T-helper 9 cell (primary cell): ENCODE results near the gene NEU2.

ENCODE experiments used
- DNase-seq: peaks from one replicate; pipeline ENCODE4 v3.0.0-alpha.2; 2020
- total RNA-seq, 2 donors: gene quantifications; one replicate each; lab custom pipeline; 2026; lab: John Stamatoyannopoulos, UW

The NEU2 gene
- total RNA-seq = 0 reads per million in 2 donors

DNA sequence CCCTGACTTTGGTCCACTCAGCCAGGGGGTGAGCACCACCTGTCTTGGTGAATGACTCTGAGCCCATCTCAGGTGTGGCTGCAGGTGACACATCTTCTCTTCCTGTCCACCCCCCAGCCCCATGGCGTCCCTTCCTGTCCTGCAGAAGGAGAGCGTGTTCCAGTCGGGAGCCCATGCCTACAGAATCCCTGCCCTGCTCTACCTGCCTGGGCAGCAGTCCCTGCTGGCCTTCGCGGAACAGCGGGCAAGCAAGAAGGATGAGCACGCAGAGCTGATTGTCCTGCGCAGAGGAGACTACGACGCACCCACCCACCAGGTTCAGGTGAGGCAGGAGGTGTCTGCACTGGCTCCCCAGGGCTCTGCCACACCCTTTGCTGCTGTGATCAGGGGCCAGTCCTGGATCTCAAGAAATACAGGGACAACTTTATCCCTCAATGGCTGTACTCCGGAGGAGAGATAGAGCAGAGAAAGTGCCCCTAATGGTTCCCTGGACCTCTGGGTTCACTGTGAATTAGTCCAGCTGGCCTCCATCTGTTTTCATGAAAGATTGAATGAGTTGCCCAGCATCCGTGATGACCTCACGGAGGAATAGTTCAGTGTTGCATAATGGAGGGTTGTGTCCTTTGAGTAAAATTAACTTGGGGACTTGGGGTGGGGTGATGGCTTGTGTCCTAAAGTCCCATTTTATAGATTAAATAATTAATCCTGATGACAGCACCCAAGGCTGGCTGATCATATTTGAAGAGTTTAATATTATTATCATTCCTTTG is at the start of gene NEU2:
TSS of gene NEU2 (plus strand) at position 122 of the 770 bp plus-strand sequence. CDS start at position 122, 0 bp downstream.
- no peak for DNase-seq

DNA sequence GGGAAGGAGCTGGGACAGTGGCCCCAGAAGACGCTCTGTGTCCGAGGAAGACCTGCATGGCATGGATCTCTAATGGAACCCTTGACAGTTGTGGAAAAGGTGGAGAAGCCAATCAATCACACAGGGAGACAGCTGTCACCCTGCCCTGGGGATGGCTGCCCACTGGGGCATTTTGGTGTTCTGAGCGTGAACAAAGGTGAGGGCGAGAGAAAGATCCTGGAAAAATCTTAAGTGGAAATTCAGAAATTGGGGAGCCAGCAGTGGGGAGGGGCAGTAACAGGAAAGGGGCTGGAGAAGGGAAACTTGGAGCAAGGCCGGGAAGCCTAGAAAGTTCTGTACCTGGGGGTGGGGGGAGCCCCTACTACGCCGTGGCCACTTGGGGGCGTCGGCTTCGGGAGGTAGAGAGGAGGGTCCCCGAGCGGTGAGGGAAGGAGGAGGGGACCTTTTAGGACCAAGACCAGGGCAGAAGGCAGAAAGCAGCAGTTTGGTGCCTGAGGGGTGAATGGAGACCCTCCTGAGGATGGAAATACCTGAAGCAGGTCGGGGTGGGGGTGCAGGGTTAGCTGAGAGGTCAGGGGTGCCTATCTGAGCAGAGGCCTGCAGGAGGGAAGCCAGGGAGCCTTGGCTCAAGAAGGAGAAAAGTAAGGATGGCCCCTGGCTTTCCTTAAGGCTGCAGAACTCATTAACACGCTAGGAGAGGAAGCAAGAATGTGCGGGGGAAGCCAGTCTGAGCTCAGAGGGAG is 49.4 kb upstream of the NEU2 start:
- DNase-seq = no peak

DNA sequence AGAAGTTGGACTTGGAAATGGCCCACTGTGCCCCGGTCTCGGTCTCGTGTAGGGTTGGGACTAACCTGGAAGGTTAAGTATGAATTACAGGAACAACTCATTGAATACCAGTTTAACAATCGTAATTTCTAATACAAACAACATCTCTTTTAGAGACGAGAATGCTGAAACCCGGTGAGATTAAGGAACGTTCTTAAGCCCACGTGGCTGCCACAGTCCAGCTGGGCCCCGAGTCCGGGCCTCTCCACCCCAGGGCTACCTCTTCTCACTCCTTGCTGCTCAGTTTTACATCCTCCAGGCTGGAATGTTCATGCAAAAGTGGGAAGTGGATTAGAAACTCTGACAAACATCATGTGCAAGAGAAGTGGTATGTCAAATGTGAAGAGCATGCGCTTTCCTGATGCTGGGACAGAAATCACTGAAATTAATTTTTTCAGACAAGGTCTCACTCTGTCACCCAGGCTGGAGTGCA is 48.8 kb upstream of the NEU2 start:
- no peak for DNase-seq

DNA sequence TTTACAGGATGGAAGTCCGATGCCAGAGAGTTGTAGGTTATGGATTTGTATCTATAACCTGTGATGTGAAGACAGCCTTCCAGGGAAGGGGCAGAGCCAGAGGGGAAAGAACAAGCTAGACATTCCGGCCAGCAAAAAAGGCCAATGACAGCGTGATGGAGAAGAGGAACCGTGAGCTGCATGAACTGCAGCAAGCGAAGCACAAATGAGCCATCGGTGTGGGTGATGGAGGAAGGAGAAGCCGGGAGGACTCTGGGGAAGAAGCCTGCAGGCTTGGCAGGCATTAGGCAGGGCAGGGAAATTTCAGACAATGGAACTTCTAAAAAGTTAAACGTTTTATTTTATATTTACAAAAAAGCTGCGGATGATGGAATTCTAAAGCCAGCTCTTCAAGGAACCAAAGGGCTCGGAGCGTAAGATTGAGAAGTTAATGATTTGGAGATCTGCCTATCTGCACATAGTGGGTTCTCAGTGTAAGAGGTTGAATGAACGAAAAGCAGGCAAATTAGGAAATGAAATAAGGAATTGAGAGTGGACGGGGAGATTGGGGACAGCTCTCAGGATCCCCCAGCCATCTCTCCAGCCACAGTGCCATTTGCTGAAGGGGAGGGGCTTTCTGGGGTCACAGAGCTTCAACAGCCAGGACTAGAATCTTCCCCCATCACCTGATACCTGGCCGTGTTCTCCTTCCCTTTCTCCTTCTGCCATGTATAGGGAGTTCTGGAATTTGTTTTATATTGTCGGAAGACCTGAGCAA is 47.8 kb upstream of the NEU2 start:
- no peak for DNase-seq

DNA sequence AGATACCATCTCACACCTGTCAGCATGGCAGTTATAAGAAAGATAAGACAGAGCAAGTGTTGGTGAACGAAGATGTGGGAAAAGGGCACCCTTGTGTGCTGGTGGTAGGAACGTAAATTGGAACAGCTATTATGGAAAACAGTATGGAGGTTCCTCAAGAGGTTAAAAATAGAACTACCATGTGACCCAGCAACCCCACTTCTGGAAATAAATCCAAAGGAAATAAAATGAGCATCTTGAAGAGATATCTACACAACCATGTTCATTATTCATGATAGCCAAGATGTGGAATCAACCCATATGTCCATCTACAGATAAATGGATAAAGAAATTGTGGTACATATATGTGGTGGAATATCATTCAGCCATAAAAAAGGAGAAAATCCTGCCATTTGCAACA is 46.3 kb upstream of the NEU2 start:
- DNase-seq = no peak

DNA sequence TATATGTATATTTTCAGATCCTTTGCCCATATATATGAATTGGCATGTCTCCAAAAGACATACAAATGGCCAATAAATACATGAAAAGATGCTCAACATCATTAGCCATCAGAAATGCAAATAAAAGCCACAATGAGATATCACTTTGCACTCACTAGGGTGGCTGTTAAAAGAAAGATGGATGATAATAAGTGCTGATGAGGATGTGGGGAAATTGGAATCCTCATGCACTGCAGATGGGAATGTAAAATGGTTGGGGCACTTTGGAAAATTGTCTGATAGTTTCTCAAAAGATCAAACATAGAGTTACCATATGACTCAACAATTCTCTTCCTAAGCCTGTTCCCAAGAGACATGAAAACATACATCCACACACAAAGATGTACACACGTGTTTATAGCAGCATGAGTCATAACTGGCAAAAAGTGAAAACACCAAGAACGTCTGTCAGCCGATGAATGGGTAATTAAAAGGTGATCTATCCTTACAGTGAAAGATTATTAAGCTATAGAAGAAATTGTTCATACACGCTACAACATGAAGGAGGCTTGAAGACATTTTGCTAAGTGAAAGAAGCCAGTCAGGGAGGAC is 39.1 kb upstream of the NEU2 start:
- no peak for DNase-seq

DNA sequence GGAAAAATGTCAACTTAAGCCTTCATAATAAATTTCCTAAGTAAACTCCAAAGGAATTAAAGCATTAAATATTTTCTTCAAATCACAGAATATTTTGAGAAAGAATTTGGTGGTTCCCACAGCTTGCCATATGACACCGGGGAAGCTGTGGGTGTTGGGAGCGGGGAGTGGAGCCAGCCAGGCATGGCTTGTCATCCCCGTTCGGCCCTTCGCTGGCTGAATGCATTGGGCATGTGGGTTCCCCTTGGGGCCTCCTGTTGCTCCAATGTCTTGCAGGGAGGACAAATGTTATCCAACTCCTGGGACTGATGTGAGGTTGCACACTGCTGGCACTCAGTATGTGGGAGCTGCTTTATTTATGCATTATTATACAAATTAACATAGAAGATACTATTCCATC is 38.0 kb upstream of the NEU2 start:
- no peak for DNase-seq

DNA sequence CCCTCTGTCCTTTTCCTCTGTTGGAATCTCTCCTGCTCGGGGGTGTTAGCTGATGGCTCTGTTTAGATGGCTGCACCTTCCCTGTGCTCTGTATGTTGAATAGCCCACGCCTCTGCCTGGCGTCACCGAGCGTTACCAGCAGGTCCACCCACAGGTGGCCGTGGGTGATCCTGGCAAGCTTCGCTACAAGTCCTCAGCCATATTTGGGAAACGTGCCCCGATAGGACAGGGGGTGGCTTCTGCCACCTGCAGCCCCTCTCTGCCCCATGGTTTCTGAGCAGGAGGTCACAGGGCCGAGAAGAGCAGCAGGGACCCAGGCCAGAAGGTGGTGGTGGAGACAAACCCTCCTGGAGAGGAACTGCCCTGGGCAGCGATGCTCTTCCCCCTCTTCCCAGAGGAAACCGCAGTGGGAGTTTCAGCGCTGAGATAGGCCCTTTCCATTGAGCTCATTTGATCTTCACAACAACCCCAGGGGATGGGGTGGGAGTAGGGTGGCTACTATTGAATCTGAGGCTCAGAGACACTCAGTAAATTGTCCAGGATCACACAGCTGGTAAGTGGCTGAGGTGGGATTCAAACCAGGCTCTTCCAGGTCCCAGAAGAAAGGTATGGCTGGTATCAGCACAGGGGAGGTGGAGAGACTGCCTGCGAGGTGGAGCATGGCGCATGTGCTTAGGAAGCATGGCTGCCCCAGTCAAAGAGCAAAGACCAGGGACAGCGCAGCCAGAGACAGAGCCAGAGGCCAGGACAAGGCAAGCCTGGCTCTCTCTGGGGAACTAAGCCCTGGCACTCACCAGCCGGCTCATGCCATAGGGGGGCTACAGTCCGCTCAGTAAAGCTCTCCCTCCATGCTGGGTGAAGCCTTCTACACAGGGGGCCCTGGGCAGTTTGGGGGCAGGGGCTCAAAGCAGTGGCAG is 34.5 kb upstream of the NEU2 start:
- DNase-seq = no peak

DNA sequence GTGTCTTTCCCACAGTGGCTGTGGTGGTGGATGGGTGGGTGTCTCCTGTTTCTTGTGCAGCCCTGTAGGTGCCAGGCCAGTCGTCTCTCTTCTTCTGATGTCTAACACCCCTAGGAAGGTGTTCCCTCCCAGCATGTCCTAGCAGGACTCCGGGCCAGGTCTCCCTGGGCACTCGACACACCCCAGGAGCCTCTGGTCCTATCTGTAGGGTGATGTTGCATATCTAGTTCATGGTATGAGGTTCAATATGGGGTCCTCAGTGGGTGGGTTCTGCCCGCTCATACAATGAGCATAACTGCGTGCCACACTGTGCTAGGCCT is 33.8 kb upstream of the NEU2 start:
- no peak for DNase-seq

DNA sequence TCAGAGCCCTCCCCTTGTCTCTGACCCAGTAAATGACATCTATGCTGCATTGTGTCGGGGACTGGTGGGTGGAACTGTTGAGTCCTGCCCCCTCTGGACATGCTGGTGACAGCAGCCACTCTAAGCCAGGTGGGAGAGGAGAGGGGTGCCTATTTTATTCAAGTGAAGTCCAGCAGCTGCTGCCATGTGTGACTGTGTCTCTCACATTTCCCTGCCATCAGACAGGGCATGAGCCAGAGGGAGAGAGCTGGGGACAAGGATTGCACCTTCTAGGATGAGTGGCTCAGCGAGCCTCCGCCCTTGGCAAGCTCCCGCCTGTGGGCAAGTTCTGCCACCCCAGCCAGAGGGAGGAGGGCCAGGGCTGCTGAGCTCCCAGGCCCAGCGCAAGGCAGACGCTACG is 33.1 kb upstream of the NEU2 start:
- DNase-seq = no peak

DNA sequence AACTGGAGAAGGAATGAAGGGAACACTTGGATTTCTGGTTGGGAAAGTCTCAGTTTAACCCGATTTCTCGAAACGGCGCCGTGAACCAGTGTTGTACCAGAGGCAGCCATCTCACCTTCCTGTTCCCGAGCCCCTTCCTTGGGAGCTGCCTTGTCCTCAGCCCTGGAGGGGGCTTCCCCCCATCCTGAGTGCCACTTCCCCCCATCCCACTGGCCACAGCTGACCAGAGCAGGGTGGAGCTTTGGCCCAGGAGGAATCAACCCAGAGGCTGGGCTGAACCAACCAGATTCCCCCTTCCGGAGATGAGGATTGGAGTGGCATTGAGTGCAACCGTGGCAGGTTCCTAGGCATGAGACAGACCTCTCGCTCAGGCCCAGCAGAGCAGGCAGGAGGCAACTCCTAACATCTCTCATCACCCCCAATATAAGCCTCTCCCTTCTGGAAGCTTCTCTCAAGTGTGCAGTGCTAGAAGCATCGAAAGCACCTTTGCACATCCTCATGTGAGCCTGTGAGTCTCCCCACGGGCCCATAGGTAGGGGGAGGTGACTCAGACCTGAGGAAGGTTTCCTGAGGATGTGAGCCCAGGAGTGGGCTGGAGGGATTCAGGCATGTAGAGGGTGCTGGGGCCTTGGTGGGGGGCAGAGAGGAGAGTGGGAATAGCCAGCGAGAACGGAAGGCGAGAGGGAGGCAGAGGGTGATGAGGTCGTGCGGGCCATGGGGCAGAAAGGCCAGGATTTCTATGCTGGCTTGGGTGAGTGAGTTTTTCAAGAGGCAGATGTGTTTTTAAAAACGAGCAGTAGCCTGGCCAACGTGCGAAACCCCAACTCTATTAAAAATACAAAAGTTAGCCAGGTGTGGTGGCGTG is 31.4 kb upstream of the NEU2 start:
- no peak for DNase-seq

DNA sequence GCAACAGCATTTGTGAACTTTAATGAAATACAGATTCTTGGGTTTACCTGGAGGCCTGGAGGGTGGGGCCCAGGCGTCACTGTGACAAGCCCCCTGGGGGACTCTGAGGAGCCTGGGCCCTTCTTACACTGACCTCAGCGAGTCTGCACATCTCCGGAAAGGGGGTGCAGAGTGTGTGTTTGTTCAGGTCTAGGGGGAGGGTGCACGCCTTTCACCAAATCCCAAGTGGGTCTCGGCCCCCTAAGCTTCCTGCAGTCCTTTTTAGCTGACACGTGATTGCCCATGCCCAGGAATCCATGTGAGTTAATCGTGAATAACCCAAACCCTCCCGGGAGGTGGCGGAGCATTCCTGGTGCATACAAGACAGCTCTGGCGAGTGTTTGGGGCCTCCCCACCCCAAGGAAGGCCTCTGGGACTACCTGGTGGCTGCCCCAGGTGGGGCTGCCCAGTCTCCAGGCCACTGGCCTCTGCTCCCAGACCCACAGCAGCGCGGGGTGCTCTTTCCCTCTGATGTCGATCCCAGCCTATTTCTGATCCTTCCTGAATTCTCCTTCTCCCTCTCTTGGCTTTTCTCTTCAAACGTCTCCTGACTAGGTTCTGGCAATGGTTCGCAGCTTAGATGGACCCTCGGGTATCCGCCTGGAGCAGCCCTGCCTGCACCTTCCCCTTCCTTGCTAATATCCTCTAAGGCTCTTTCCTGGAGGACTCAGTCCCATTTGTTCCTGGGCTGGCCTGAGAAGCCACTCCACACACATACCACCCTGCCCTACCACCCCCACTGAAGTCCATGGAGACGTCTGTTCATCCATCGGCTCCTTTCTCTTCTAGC is 29.4 kb upstream of the NEU2 start:
- no peak for DNase-seq

DNA sequence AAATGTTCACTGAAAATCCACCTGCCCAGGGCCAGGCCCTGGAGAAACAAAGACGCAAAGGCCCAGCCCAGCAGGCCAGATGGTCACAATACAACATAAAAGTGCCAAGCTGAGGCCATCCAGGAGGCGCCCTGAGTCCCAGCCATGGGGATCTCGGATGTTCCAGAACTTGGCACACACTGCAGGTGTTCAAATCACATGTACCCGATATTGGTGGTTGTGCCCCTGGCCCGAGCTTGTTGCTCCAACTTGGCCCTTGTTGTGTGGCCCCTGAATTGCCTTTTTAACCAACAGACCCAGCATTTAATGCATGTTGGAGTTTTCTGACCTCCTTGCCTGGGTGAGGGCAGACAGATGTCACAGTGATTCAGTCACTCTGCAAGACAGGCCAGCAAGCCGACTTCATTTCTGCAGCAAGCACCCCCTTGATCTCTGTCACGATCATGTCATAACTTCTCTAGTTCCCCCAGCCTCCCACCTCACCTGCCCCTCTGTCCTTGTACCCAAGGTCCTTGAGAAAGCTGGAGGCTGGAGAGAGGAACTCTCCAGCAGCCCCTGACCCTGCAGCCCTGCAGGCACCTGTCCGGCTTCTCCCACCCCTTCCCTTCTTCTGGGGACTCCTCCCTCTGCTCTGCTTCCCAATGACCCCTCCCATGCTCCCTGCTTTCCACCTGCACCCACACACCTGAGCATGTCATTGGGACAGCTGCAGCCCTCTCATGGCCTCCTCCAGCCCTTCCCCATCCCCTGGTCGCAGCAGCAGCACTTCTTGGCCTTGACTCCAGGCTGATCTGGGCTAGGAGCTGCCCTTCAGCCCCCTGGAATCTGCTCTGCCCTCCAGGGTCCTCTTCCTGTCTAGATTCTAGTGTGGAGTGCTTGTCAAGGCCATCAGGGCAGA is 28.6 kb upstream of the NEU2 start:
- DNase-seq = no peak

DNA sequence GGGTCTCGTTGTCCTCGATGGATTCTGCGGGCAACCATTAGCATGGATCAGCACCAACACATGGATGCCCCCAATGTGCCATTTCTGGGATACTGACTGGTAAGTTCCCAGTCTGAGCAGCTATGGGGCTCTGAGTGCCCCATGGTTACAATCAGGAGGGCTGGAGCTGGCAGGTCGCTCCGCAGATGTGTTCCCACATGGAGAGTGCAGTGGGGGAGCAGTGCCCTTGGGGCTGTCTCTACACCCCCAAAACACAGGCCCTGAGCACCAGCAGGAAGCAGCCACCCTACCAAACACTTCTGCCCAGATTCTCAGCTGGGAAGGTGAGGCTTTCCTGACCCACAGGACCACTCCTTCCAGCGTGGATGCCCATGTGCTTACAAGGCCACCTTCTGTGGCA is 27.4 kb upstream of the NEU2 start:
- no peak for DNase-seq

DNA sequence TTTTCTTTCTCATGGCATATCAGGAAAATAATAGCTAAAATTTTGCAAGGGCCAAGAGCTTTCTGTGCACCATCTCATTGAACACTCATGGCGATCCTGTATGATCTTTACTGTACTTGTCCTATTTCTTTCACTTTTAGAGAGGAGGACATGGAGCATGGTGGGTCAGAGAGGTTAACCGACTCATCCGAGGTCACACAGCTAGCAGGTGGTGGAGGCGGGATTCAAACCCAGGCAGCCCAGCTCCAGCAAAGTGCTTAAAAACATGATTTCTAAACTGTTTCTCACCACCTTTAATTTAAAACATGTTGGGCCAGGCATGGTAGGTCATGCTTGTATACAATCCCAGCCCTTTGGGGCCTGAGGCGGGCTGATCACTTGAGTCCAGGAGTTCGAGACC is 25.8 kb upstream of the NEU2 start:
- DNase-seq = no peak

DNA sequence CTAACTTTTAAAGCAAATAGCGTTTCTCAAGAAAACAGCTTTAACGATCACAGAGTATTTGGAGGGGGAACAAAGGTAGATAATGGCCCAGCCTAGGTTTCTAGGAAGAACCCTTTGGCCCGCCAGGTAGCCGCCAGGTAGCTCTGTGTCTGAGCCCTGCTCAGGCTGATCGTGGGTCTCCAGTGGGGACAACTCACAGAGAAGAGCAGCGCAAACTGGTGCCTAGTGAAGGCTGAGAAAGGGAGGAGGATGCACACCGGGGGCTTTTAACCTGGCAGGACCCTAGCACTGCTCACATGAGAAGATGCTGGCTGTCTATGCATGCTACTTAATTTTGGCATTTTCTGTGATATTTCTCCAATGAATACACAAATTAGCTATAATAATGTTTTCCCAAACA is 25.2 kb upstream of the NEU2 start:
- DNase-seq = no peak

DNA sequence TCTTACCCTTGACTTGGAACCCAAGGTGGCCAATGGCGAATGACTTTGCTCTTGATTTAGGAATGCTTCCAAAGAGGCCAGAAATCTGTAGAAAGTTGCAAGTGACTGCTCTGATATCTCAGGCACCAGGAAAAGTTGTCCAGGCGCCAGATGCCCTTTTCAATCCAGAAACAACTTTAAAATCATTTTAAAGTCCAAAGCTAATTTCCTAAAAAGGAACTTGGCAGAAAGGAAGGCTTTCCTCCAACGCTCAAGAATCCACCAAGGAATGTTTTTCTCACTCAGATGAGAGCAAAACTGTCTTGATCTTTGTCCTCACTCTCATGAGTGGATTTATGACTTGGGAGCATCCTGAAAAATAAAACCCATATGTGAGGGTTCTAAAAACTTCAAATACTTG is 24.7 kb upstream of the NEU2 start:
- DNase-seq = no peak

DNA sequence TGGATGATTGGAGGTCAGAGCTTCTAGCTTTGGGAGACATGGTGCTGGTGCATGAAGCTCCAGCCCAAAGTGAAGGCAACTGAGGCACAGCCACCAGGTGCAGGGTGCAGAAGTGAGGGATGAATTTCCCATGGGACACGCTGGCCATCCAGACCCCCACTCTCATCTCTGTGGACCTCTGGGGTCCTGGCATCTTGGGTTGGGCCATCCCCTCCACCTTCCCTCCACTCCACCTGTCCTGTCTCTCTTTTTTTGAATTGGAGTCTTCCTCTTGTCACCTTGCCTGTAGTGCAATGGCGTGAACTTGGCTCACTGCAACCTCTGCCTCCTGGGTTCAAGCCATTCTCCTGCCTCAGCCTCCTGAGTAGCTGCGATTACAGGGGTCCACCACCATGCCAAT is 22.8 kb upstream of the NEU2 start:
- no peak for DNase-seq
